KOPT-K1 (cell line): ENCODE results near the gene GPR55.

Experiments
- H3K27ac ChIP-seq: fragments of 200-600 bp; sonication (generic); 2 replicates; pipeline ENCODE4 v1.5.1; 2016; ENCODE audit warnings: antibody characterized with exemption, mild to moderate bottlenecking, low read depth, low read length; ENCODE audit not compliant: poor library complexity, severe bottlenecking
- H3K36me3 ChIP-seq: fragments of 200-600 bp; sonication (generic); 2 replicates; pipeline ENCODE4 v1.5.1; 2017; ENCODE audit warnings: antibody characterized with exemption, mild to moderate bottlenecking, low read length, moderate library complexity; ENCODE audit not compliant: insufficient read depth
- H3K9me3 ChIP-seq: fragments of 200-600 bp; sonication (generic); 2 replicates; pipeline ENCODE4 v1.5.1; 2017; ENCODE audit warnings: antibody characterized with exemption, low read length, mild to moderate bottlenecking; ENCODE audit not compliant: insufficient read depth, poor library complexity, severe bottlenecking

Gene GPR55

GRCh38 chr2:230932556-230933511 is 7.8 kb upstream of the GPR55 start:
- peaks cover 27% of the 10 kb centered on the region for H3K9me3 ChIP-seq
- H3K27ac ChIP-seq, result no peak overlapping the region
- no peaks in the 10 kb centered on the region for H3K36me3 ChIP-seq

DNA sequence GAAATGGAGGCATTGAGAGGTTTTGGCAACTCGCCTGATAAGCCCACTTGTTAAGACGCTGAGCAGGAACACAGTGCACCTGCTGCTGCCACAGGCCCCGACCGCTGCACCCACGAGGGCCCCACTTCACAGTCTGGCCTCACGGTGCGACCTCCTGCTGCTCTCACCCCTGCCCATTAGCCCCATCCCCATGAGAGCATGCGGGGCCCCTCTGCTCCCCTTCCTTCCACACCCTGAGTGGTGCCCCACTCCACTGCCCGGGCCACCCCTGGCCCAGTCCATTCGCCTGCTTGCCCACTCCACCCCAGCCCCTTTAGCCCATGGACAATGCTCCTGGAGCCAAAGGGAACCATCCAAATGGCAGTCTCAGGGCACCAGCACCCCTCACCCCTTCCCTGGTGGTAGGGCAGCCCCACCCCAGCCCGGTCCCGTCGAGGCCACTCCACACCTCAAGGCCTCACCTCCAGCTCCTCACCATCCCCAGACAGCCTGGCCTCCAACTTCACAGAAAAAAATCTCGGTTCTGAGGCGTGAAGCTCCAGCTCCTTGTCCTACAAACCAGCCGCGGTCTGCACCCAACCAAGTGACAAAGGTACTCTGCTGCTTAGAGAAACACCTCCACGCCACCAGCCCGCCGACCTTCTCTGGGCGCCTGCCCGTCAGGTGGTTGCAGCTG is 6.7 kb upstream of the GPR55 start:
- no peak overlapping the region for H3K27ac ChIP-seq
- peaks cover 16% of the 10 kb centered on the region for H3K9me3 ChIP-seq
- no peaks in the 10 kb centered on the region for H3K36me3 ChIP-seq

- Histone ChIP-seq H3K36me3 (no peaks in the 10 kb centered on the region), H3K27ac (no peak overlapping the region), H3K9me3 (peaks cover 9% of the 10 kb centered on the region)
Observed at GRCh38 chr2:230930928-230931555, 6.0 kb upstream of the GPR55 start.

GRCh38 chr2:230930149-230930780 is 5.2 kb upstream of the GPR55 start:
- H3K9me3 ChIP-seq, result peaks cover 1% of the 10 kb centered on the region
- no peak overlapping the region for H3K27ac ChIP-seq
- H3K36me3 ChIP-seq, result no peaks in the 10 kb centered on the region

- Histone ChIP-seq H3K27ac (no peak overlapping the region), H3K9me3 (no peaks in the 10 kb centered on the region), H3K36me3 (no peaks in the 10 kb centered on the region)
Observed at GRCh38 chr2:230929381-230930148, 4.5 kb upstream of the GPR55 start.

DNA sequence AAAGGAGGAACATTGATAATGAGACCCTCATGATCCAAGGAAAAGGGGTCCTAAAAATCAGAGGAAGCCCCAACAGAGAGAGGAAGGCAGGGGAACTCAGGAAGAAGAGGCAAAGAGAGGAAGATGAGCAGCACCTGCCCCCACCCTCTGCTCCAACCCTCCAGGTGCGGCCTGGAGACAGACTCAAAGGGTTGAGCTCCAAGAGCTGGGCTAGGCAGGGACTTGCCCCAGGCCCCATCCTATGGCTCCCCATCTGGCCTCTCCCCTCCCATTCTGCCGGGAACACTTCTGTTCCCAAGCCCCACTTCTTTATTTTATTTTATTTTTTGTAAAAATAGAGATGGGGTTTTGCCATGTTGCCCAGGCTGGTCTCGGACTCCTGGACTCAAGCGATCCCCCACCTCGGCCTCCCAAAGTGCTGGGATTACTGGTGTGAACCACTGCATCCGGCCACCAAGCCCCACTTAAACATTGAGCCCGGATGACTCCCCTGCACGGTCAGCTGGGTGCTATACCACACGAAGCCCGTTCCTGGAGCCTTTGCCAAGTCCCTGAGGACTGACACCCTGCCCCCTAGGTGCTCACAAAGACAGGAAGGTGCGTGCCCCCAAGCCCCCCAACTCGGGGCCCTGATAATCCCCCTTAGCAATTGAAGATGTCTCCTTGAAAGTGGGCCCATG is 3.8 kb upstream of the GPR55 start:
- Histone ChIP-seq H3K36me3 (no peaks in the 10 kb centered on the region), H3K27ac (no peak overlapping the region), H3K9me3 (no peaks in the 10 kb centered on the region)

DNA sequence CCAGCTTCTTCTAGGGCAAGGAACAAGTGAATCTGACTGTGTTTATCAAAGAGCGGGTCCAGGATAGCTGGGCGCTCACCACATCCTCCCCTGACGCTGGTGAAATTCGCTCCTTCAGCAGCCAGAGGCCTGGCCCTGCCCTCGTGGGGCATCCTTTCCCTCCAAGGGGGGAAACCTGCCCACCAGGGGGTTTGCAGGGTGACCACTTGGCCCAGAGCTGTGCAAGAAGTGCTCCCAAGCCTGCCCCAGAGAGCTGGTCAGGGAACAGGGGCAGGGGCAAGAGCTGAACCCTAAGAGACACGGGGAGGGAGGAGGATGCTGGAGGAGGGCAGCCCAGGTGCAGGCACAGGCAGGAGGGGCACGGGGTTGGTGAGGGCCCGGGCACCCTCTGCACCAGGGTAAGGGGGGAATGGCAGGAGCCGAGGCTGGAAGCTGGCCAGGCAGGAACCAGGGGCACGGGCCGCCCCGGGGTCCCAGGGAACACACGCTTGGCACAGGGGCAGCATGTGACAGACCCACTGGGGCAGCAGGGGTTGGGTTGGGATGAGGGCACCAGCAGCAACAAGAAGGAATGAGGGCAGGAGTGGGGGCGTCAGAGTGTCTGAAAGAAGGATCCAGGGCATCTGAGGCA is 2.8 kb upstream of the GPR55 start:
- H3K9me3 ChIP-seq, result no peaks in the 10 kb centered on the region
- no peak overlapping the region for H3K27ac ChIP-seq
- H3K36me3 ChIP-seq, result no peaks in the 10 kb centered on the region

DNA sequence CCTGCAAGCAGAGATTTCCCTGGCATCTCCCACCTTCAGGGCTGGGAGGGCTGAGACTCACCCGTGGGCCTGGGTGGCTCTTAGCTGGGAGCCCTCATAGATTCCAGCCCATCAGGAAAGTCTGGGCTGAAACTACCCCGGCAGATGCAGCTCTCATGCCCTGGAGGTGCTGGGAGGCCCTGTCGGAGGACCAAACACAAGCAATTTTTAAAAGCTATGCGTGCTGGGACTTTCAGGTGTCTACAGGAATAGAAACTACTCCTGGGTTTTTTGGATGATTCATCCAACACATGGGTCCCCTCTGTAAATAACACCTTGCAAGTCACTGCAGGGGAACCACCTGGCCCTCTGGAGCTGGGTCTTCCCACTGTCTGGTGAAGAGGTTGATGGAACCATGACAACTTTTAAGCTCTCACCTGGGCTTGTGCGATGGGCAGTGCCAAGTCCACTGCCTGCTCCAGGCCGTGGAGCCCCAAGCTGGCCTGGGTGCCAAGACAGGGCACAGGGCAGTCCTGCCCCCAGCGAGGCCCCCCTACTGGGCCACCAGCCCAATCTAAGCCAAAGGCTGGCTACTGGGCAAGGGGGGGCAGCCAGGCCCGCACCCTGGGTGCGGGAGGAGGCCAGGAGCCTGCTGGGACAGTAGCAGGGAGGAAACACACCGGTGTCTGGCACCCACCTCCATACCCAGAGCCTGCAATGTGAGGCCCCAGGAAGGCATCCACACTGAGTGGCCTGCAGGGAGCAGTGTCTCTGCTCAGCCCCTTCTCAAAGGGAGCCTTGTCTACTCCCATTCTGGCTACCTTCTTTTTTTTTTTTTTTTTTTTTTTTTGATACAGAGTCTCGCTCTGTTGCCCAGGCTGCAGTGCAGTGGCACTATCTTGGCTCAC is 1.1 kb upstream of the GPR55 start:
- Histone ChIP-seq H3K27ac (no peak overlapping the region), H3K9me3 (no peaks in the 10 kb centered on the region), H3K36me3 (no peaks in the 10 kb centered on the region)

- Histone ChIP-seq H3K36me3 (no peaks in the 10 kb centered on the region), H3K27ac (no peak overlapping the region), H3K9me3 (no peaks in the 10 kb centered on the region)
Observed at GRCh38 chr2:230925443-230925878, 419 bp upstream of the GPR55 start.

DNA sequence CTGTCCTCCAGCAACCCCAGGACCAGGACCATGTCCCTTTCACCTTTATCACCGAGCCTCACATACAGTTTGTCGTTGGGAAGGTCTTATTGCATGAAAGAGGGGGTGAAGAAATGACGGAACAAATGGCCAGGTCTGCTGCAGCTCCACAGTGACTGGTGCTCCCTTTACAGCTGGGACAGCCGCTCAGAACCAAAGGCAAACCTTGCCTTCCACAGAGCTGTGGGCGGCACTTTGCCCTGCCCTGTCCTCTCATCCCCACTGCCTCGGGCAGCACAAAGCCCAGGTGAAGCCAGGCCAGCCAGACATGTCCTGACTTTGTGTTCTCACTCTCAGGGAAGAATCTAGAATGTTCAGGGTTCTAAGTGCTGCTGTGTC is 961 bp downstream of the GPR55 start:
- H3K27ac ChIP-seq, result no peak overlapping the region
- H3K36me3 ChIP-seq, result no peaks in the 10 kb centered on the region
- no peaks in the 10 kb centered on the region for H3K9me3 ChIP-seq

DNA sequence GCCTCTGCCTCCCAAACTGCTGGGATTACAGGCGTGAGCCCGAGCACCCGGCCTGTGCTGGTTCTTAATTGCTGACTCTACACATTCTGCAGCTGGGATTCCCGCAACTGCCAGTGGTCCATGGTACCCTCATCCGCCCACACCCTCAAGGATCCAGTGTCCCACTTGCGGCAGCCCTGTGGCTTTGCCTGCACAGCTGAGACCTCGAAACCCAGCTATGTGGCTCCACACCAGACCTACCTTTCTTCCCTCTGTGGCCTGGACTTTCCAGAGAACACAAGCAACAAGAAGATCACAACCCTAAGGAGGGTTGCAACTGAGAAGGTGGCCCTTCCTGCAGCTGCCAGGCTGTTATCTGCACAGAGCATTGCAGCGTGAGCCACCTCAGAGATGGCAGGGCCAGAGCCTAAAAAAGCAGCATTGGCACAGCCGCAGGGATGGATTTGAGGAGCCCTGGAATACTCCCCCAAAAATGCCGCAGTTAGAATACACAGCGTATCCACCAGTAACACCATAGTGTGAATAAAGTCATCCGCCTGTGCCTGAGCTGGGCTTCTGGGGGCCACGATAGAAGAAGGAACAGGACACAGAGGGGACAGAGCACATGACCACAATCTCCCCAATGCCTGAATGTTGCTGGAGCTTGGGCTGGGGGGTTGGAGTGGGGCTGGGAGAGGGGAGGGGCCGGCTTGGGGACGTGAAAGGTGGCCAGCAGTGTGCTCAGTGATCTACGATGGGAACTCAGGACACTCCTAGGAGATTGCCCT is 1.9 kb downstream of the GPR55 start:
- Histone ChIP-seq H3K9me3 (no peaks in the 10 kb centered on the region), H3K36me3 (no peaks in the 10 kb centered on the region), H3K27ac (no peak overlapping the region)

DNA sequence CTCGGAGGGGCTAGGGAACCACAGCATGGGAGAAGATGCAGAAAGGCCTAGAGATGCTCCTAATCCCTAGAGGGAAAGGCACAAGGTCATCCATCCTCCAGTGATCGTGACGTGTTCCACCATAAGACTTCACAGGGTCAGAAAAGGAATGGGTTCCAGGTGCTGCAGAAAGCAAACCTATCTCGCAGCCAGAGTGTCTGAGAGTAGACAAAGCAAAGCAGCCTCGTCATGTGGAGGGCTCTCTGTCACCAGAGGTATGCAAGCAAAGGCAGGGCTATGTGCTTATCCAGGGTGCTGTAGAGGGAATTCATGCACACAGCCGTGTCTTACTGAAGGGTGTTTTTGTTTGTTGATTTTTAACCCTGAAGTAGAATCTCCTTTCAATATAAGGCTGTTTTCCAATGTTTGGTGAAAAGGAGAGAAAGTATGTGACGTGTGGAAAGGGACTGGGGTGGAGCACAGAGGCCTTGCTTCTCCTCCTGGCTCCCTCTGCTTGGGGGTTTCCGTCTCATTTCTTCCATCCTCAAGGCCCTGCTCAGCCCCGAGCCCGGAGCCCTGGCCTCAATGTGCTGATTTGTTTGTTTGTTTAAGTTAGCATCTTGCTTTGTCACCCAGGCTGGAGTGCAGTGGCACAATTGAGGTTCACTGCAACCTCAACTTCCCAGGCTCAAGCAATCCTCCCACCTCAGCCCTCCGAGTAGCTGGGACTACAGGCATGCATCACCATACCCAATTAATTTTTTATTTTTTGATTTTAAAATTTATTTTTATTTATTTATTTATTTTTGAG is 3.0 kb downstream of the GPR55 start:
- H3K27ac ChIP-seq, result no peak overlapping the region

More for the DNA sequence above, 3.0 kb downstream of the GPR55 start:
- Histone ChIP-seq H3K36me3 (no peaks in the 10 kb centered on the region), H3K9me3 (no peaks in the 10 kb centered on the region)
